Lower leg skin (tissue), 4 donors: ENCODE results near the gene TXNL4B. TPM values are rescaled to one million over a fixed set of nuclear protein-coding genes. Genes with fewer than 3 reads are reported as not detected.

ENCODE experiments used
- DNase-seq, 2 donors: peaks; one replicate each; pipeline ENCODE4 v3.0.0-alpha.2; 2019; ENCODE audit warnings: low spot score in 2 of 2
- H3K4me3 ChIP-seq: fragments of 200-600 bp; sonication (generic); 2 replicates; pipeline ENCODE4 v1.5.1; 2017; ENCODE audit warnings: mild to moderate bottlenecking, low read depth; ENCODE audit not compliant: poor library complexity, severe bottlenecking
- POLR2A ChIP-seq, 2 donors: fragments of 450-650 bp; IDR thresholded peaks; one replicate each; pipeline ENCODE4 v1.6.1; 2016 to 2017; ENCODE audit warnings: antibody characterized with exemption in 2 of 2, mild to moderate bottlenecking in 1 of 2, moderate library complexity in 1 of 2
- WGBS, 2 donors: methylation state at CpG; one replicate each; pipeline ENCODE4 v1.1.5; 2018; 5-methylcytosine and 5-hydroxymethylcytosine counted together
- intact Hi-C: fragments of 100-400 bp; cut with DNase I; formaldehyde crosslinking; loops from one replicate; pipeline ENCODE4 v1.15.0; 2023; ENCODE audit warnings: low total_unique reads
- total RNA-seq, 4 donors: library from RNA; depleted of rRNA; stranded (reverse); fragments of >200 nt; gene quantifications; one replicate each; pipeline ENCODE4 v1.1.0, GENCODE V29; 2016
- TF ChIP-seq, protein P1 (sequence below), 3 donors: fragments of 450-650 bp; IDR thresholded peaks; one replicate each; pipeline ENCODE4 v1.5.1; 2016; ENCODE audit warnings: antibody characterized with exemption in 3 of 3, mild to moderate bottlenecking in 3 of 3, moderate library complexity in 2 of 3

The TXNL4B gene
- total RNA-seq, 4 donors from 2014 or later = 10.5 to 12.4 (median 11.4) TPM

DNA sequence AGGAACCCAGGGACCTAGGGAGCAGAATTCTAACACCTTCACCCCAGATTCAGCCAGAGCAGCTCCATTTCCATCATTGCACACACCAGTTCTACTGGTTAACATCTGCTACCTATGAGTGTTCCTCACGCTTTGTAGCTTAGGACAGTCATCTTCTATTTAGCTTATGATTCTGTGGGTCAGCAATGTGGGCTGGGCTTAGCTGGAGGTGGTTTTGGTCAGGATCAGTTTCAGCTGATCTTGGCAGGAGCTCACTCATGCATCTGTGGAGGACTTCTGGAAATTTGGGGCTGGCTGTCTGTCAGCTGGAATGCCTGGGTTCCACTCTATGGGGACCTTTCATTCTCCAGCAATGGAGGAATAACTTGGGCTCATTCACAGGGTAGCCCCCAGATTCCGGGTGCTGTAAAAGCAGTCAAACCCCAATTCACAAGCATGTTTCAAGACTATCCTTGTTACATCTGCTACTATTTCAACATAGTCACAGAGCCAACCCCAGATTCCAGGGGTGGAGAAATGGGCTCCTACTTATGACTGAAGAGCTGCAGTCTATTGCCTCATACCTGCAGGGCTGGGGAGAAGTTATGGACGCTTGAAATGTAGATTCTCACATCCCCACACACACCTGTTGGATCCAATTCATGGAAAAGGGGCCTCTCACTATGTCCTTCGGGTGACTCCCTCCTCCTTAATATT lies 42.5 kb downstream of the TXNL4B start:
- WGBS, 2 donors = 89 to 90% methylated on average over 4 of the region's 4 CpGs
- intact Hi-C loops = no loop called here
- TF ChIP-seq POLR2A (IDR thresholded peaks at IDR 0.05) = no peak
- TF ChIP-seq, protein P1, sequence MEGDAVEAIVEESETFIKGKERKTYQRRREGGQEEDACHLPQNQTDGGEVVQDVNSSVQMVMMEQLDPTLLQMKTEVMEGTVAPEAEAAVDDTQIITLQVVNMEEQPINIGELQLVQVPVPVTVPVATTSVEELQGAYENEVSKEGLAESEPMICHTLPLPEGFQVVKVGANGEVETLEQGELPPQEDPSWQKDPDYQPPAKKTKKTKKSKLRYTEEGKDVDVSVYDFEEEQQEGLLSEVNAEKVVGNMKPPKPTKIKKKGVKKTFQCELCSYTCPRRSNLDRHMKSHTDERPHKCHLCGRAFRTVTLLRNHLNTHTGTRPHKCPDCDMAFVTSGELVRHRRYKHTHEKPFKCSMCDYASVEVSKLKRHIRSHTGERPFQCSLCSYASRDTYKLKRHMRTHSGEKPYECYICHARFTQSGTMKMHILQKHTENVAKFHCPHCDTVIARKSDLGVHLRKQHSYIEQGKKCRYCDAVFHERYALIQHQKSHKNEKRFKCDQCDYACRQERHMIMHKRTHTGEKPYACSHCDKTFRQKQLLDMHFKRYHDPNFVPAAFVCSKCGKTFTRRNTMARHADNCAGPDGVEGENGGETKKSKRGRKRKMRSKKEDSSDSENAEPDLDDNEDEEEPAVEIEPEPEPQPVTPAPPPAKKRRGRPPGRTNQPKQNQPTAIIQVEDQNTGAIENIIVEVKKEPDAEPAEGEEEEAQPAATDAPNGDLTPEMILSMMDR (IDR thresholded peaks at IDR 0.05) = no peak
- H3K4me3 ChIP-seq = no peak overlapping the region
- no peak for DNase-seq

DNA sequence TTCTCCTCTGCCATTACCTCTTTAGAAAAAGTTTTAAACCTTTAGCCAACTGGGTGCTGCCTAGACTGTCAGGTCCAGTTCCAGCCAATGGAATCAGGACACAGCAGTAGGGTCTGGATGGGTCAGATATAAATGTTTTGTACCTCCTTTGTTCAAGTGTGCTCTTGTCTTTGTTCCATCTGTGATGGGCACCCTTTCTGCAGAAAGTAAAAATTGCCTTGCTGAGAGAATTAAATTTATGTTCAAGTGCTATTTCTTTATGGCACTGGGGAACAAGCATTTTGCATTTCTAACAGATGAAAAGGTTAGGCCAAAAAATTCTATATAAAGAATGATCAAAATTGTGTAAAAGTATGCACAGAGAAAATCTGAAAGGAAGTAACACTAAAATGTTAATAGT lies 44.3 kb downstream of the TXNL4B start:
- no peak overlapping the region for H3K4me3 ChIP-seq
- DNase-seq = no peak
- intact Hi-C loops = no loop called here
- TF ChIP-seq, protein P1 (IDR thresholded peaks at IDR 0.05) = no peak
- no peak for TF ChIP-seq POLR2A (IDR thresholded peaks at IDR 0.05)

DNA sequence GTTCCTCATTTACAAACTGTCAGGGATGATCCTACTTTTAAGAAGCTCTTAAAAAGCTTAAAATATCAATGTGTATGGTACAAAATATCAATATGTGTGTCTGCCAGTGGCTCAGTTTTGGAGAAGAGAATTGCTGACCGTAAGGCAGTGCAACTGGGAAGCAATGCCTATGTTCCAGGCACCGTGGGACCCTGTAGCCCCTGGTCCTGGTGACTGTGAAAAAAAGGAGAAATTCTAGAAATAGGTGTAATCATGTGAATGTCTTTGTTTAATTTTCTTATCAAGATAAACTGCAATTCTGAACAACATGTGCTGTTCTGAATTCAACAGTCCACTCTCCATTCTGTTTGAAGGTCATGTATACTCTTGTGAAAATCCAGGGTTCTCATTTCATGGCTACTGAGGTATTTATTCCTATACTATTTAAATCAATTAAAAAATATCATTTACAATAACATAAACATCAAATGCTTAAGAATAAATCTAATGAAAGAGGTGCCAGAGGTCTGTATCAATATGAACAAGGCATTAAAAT lies 48.5 kb downstream of the TXNL4B start:
- WGBS, 2 donors = 62 to 63% methylated on average over 2 of the region's 2 CpGs
- TF ChIP-seq, protein P1 (IDR thresholded peaks at IDR 0.05) = no peak
- no peak for TF ChIP-seq POLR2A (IDR thresholded peaks at IDR 0.05)
- DNase-seq = no peak
- H3K4me3 ChIP-seq = no peak overlapping the region
- intact Hi-C loops = no loop called here

GRCh38 chr16:72044296-72044695 lies 49.1 kb downstream of the TXNL4B start:
- 82 to 84% methylated on average over 6 of the region's 6 CpGs for WGBS, 2 donors
- TF ChIP-seq, protein P1 (IDR thresholded peaks at IDR 0.05) = no peak
- TF ChIP-seq POLR2A (IDR thresholded peaks at IDR 0.05) = no peak
- no peak for DNase-seq
- H3K4me3 ChIP-seq = no peak overlapping the region
- intact Hi-C loops = no loop called here

GRCh38 chr16:72043539-72043938 lies 49.9 kb downstream of the TXNL4B start:
- 100% methylated on average over 1 of the region's 1 CpG for WGBS, 2 donors
- TF ChIP-seq, protein P1 (IDR thresholded peaks at IDR 0.05) = no peak
- TF ChIP-seq POLR2A (IDR thresholded peaks at IDR 0.05) = no peak
- no peak for DNase-seq
- intact Hi-C loops = no loop called here
- no peak overlapping the region for H3K4me3 ChIP-seq

DNA sequence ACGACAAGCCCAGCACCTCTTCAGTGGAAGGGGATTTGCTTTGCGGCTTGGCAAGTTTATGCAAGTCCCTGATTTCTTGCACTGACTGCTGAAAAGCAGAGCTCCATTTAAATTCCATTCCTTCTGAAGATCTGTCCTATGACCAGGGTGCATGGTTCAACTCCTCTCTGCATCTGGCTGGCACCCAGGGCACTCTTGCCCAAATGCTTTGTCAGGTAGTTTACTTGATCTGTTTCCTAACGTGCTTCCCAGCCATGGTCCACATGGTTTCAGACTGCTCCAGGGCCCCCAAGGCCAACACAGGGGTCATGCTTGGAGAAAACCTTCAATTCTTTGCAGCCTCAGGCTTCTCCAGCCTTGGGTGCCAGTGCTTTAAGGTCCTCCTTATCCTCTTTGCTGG lies 50.4 kb downstream of the TXNL4B start:
- TF ChIP-seq, protein P1 (IDR thresholded peaks at IDR 0.05) = no peak
- TF ChIP-seq POLR2A (IDR thresholded peaks at IDR 0.05) = no peak
- no peak overlapping the region for H3K4me3 ChIP-seq
- no peak for DNase-seq
- intact Hi-C loops = no loop called here
- 51 to 76% methylated on average over 3 of the region's 3 CpGs for WGBS, 2 donors
